Neural cell (in vitro differentiated cells): ENCODE data around the gene CPZ. TPM values are rescaled to one million over a fixed set of nuclear protein-coding genes. Genes with fewer than 3 reads are reported as not detected.

Experiments used
- H2AFZ ChIP-seq: fragments of 200-600, 300-800 bp; sonication (generic), shearing (Covaris generic); 2 replicates; pipeline ENCODE4 v1.6.0; 2014; ENCODE audit warnings: low read depth, mild to moderate bottlenecking, antibody characterized with exemption, low read length, moderate library complexity
- H3F3A ChIP-seq: fragments of 200-600 bp; shearing (Covaris generic); 2 replicates; pipeline ENCODE4 v1.6.1; 2016; ENCODE audit warnings: mild to moderate bottlenecking, moderate library complexity, mixed read lengths, antibody characterized with exemption, low read length; ENCODE audit not compliant: insufficient read depth, poor library complexity, severe bottlenecking
- H3K27ac ChIP-seq: fragments of 200-600, 300-800 bp; sonication (generic), shearing (Covaris generic); 2 replicates; pipeline ENCODE4 v1.5.1; 2014; ENCODE audit warnings: mild to moderate bottlenecking, low read length, moderate library complexity
- H3K27me3 ChIP-seq: fragments of 300-800, 200-600 bp; sonication (generic), shearing (Covaris generic); 2 replicates; pipeline ENCODE4 v1.6.0; 2014; ENCODE audit warnings: mild to moderate bottlenecking, low read depth, low read length, moderate library complexity; ENCODE audit not compliant: insufficient read depth
- H3K36me3 ChIP-seq: fragments of 300-800, 200-600 bp; sonication (generic), shearing (Covaris generic); 2 replicates; pipeline ENCODE4 v1.5.1; 2014; ENCODE audit warnings: mild to moderate bottlenecking, antibody characterized with exemption, low read length, moderate library complexity; ENCODE audit not compliant: insufficient read depth
- H3K4me2 ChIP-seq: fragments of 300-800, 200-600 bp; sonication (generic), shearing (Covaris generic); 2 replicates; pipeline ENCODE4 v1.6.0; 2014; ENCODE audit warnings: mild to moderate bottlenecking, low read length
- H3K4me3 ChIP-seq: fragments of 300-800, 200-600 bp; sonication (generic), shearing (Covaris generic); 2 replicates; pipeline ENCODE4 v1.5.1; 2014; ENCODE audit warnings: mild to moderate bottlenecking, low read length, moderate library complexity
- H3K79me2 ChIP-seq: fragments of 200-600 bp; shearing (Covaris generic); replicated peaks from 2 replicates; pipeline ENCODE4 v1.6.0; 2014; ENCODE audit warnings: mild to moderate bottlenecking, low read length, moderate library complexity; ENCODE audit not compliant: insufficient read depth
- H3K9ac ChIP-seq: fragments of 300-800, 200-600 bp; sonication (generic), shearing (Covaris generic); 2 replicates; pipeline ENCODE4 v1.6.1; 2016; ENCODE audit warnings: mild to moderate bottlenecking, low read length, mixed read lengths
- H3K9me2 ChIP-seq: fragments of 200-600 bp; shearing (Covaris generic); 2 replicates; pipeline ENCODE4 v1.6.1; 2016; ENCODE audit warnings: mild to moderate bottlenecking, low read length, mixed read lengths; ENCODE audit not compliant: insufficient read depth
- H3K9me3 ChIP-seq: fragments of 200-600, 300-800 bp; sonication (generic), shearing (Covaris generic); 2 replicates; pipeline ENCODE4 v1.6.1; 2016; ENCODE audit warnings: mild to moderate bottlenecking, mixed run types, low read length, moderate library complexity, mixed read lengths
- H4K20me1 ChIP-seq: fragments of 200-600 bp; shearing (Covaris generic); 2 replicates; pipeline ENCODE4 v1.6.1; 2016; ENCODE audit warnings: mild to moderate bottlenecking, mixed run types; ENCODE audit not compliant: insufficient read depth
- CTCF ChIP-seq: fragments of 450-650 bp; IDR thresholded peaks from 2 replicates; pipeline ENCODE4 v1.5.1; 2014; ENCODE audit warnings: antibody characterized with exemption, mild to moderate bottlenecking, moderate library complexity; ENCODE audit not compliant: poor library complexity, severe bottlenecking
- EP300 ChIP-seq: fragments of 450-650 bp; conservative IDR thresholded peaks from 2 replicates; pipeline ENCODE4 v1.6.1; 2014; ENCODE audit warnings: antibody characterized with exemption, mild to moderate bottlenecking, moderate library complexity; ENCODE audit not compliant: poor library complexity, severe bottlenecking
- EZH2 ChIP-seq: fragments of 200-600, 300-800 bp; shearing (Covaris generic), sonication (generic); IDR thresholded peaks from 2 replicates; pipeline ENCODE4 v1.6.1; 2014; ENCODE audit warnings: antibody characterized with exemption, low read length, borderline replicate concordance, mild to moderate bottlenecking; ENCODE audit not compliant: insufficient read depth, poor library complexity, severe bottlenecking
- MXI1 ChIP-seq: fragments of 450-650 bp; conservative IDR thresholded peaks from 2 replicates; pipeline ENCODE4 v1.6.1; 2014; ENCODE audit warnings: antibody characterized with exemption, mild to moderate bottlenecking; ENCODE audit not compliant: poor library complexity, severe bottlenecking
- POLR2AphosphoS5 ChIP-seq: IDR thresholded peaks from 2 replicates; pipeline ENCODE4 v1.6.1; 2012
- RAD21 ChIP-seq: fragments of 450-650 bp; conservative IDR thresholded peaks from 2 replicates; pipeline ENCODE4 v1.6.1; 2014; ENCODE audit warnings: antibody characterized with exemption, mild to moderate bottlenecking, moderate library complexity
- REST ChIP-seq: IDR thresholded peaks from 2 replicates; pipeline ENCODE4 v1.6.1; 2012; ENCODE audit warnings: borderline replicate concordance
- SMC3 ChIP-seq: fragments of 450-650 bp; conservative IDR thresholded peaks from 2 replicates; pipeline ENCODE4 v1.6.1; 2014; ENCODE audit warnings: antibody characterized with exemption, mild to moderate bottlenecking, moderate library complexity; ENCODE audit not compliant: poor library complexity
- TAF1 ChIP-seq: IDR thresholded peaks from 2 replicates; pipeline ENCODE4 v1.6.1; 2012; ENCODE audit warnings: low read depth
- polyA plus RNA-seq: library from polyadenylated mRNA; depleted of rRNA; stranded (reverse); fragments of >200 nt; gene quantifications from 2 replicates; pipeline ENCODE4 v1.2.3, GENCODE V29; 2014

Gene CPZ
- polyA plus RNA-seq, 1 donor from 2014 or later: not detected

GRCh38 chr4:8548731-8549351 lies 43.7 kb upstream of the CPZ start:
- Histone ChIP-seq H3F3A (no peaks in the 10 kb centered on the region), H3K9me3 (no peaks in the 10 kb centered on the region), H3K36me3 (no peaks in the 10 kb centered on the region), H2AFZ (no peak overlapping the region), H3K79me2 (no peaks in the 10 kb centered on the region), H3K27ac (no peak overlapping the region), H4K20me1 (no peaks in the 10 kb centered on the region), H3K9me2 (no peaks in the 10 kb centered on the region), H3K4me2 (no peak overlapping the region), H3K4me3 (no peak overlapping the region), H3K9ac (no peak overlapping the region), H3K27me3 (no peaks in the 10 kb centered on the region)
- TF ChIP-seq CTCF (no peak), REST (no peak), RAD21 (no peak), SMC3 (no peak), POLR2AphosphoS5 (no peak), EZH2 (no peak), EP300 (no peak), TAF1 (no peak), MXI1 (no peak)

GRCh38 chr4:8549352-8549931 lies 43.1 kb upstream of the CPZ start:
- H3K9me3 ChIP-seq: no peaks in the 10 kb centered on the region
- TF ChIP-seq EZH2 (no peak), REST (no peak), CTCF (no peak), SMC3 (no peak), EP300 (no peak), POLR2AphosphoS5 (no peak), TAF1 (no peak), RAD21 (no peak), MXI1 (no peak)
- no peaks in the 10 kb centered on the region for H3K9me2 ChIP-seq

More at GRCh38 chr4:8549352-8549931, 43.1 kb upstream of the CPZ start:
- H3K79me2 ChIP-seq: no peaks in the 10 kb centered on the region
- H3K4me3 ChIP-seq: no peak overlapping the region
- no peaks in the 10 kb centered on the region for H3F3A ChIP-seq
- no peaks in the 10 kb centered on the region for H3K36me3 ChIP-seq
- no peak overlapping the region for H3K27ac ChIP-seq
- H3K9ac ChIP-seq: no peak overlapping the region
- H3K4me2 ChIP-seq: no peak overlapping the region
- no peaks in the 10 kb centered on the region for H4K20me1 ChIP-seq
- no peaks in the 10 kb centered on the region for H3K27me3 ChIP-seq
- H2AFZ ChIP-seq: no peak overlapping the region
